Umbilical cord (tissue), 2 donors: ENCODE measurements around the gene LY6G5B. TPM values are rescaled to one million over a fixed set of nuclear protein-coding genes. Genes with fewer than 3 reads are reported as not detected.
A peak's percentile ranks its signal among the peaks of the same experiment; 100 is the strongest.

Source experiments
- DNase-seq: peaks from one replicate; pipeline ENCODE4 v3.0.0-alpha.2; 2015; ENCODE audit warnings: low spot score
- total RNA-seq: library from RNA; depleted of rRNA; stranded (reverse); fragments of >200 nt; gene quantifications from one replicate; pipeline ENCODE4 v1.2.3, GENCODE V29; 2014; ENCODE audit warnings: low replicate concordance; ENCODE audit not compliant: insufficient read depth

LY6G5B gene
- total RNA-seq, 1 donor from 2014 or later = 1.2 TPM

DNA sequence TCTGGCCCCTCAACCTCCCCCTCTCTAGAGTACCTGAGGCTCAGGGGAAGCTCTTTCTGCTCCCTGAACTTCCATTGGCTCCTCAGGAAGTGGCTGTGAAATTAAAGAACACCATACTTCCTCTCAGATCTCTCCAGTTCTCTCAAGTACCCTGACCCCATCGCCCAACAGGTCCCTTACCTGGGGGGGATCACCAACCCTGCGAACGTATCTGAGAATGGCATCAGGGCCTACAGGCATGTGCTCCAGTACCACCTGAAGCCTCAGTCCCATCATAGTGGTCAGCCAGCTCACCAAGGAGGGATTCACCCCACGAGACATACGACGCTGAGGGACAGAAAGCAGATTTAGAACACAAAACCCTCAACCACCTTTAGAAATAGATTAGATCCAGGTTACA lies 29.2 kb upstream of the LY6G5B start:
- no peak for DNase-seq

DNA sequence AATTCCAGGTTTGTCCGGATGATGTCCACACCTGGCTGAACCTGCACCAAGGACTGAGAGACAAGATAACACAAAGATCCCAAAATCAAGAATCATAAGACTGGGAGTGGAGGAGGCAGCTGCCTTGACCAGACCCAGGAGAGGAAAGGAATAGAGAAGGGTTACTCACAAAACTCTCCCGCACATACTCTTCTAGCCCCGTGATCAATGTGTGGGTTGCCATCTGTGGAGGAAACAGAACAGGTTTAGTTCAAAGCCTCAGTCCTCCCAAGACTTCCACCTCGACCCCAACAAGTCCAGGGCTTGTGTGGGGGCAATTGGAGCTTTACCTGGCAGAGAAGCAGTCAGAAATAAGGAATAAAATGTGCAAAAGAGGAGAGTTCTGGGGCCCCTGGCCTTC lies 28.4 kb upstream of the LY6G5B start:
- no peak for DNase-seq

DNA sequence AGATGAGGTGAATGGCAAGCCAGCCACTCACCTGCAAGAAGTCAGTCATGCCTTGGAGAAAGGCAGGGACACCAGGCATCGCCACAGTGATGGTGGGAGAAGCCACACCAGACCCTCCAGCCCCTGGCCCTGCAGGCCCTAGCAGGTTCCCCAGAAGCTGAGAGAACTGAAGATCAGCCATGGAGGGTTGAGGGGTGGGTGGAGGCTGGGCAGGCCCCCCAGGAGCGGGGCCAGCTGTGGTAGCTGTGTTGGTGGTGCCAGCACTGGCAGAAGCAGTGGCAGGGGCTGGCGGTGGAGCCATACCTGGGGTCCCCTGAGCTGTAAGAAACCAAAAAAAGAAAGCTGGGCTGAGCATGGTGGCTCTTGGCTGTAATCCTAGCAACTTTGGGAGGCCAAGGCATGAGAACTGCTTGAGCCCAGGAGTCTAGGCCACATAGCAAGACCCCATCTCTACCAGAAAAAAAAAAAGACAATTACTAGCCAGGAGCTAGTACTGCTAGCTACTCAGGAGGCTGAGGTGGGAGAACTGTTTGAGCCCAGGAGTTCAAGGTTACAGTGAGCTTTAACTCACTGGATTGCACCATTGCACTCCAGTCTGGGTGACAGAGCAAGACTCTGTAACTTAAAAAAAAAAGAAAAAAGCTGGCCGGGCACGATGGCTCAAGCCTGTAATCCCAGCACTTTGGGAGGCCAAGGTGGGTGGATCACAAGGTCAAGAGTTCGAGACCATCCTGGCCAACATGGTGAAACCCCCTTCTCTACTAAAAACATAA lies 26.8 kb upstream of the LY6G5B start:
- DNase-seq = no peak

DNA sequence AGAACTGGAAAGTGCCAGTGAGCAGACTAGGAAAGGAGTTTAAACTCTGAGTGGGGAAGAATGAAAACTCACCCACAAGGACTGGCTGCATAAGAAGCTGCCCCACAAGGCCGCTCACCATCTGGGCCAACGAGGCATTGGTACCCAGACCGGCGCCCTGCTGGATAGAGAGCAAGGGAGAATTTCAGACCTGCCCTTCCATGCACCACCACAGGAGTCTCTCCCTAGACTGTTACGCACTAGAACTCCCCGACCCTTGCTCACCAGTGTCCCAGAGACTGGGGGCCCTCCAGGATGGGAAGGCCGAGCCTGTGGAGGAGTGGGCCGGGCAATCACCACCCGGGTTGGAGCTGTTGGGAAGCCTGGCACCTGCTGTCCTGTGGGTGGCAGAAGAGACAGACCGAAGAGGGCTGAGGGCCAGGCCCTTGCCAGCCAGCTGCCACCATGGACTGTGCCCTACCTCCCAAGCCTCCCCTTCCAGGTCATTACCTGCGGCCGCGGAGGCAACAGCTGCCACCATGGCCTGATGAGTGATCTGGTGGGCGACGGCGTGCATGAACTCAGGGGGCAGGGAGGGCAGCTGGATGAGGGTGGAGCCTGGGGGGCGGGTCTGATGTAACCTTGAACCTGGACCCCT lies 25.8 kb upstream of the LY6G5B start:
- DNase-seq = no peak

DNA sequence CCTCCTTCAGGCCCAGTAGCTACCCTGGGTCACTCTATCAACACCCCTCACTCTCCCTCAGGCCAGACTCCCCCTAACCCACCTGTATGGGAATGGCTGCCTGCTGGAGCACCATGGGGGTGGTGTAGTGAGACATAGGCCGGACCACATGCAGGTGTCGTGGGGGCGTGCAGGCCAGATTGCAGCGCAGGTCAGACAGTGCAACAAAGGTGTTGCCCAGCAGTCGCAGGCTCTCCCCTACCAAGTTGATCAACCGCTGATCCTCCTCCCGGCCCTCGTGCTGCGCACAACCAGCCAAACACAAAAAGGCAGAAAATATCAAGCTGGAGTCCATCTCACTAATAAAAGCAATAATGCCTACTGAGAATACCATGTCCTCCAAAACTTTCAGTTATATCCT lies 24.5 kb upstream of the LY6G5B start:
- no peak for DNase-seq

DNA sequence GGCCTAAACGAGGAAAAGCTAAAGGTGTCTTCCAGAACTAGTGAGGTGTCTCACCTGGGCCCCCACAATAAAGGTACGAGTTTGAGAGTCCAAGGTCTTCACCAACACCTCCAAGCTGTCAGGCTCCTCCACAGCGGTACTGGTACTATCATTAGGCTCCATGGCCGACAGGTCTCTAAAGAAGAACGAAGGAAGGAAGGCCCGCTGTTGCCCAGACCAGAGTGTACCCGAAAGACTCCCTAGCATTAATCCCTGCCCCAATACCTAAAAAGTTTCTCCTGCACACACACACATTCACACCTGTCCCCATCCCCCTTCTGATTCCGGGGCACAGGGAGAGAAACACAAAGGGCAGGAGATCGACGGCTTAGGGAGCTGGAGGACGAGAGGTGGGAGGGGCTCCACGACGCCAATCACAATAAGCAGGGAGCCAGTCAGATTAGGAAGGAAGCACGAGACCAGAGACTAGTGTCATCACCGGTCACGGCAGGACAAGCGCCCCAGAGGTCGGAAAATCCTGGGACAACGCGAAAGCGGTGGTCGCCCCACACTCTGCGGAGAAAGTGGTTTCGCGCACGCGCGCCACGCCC lies 18.1 kb upstream of the LY6G5B start:
- peak; percentile 73 for DNase-seq

DNA sequence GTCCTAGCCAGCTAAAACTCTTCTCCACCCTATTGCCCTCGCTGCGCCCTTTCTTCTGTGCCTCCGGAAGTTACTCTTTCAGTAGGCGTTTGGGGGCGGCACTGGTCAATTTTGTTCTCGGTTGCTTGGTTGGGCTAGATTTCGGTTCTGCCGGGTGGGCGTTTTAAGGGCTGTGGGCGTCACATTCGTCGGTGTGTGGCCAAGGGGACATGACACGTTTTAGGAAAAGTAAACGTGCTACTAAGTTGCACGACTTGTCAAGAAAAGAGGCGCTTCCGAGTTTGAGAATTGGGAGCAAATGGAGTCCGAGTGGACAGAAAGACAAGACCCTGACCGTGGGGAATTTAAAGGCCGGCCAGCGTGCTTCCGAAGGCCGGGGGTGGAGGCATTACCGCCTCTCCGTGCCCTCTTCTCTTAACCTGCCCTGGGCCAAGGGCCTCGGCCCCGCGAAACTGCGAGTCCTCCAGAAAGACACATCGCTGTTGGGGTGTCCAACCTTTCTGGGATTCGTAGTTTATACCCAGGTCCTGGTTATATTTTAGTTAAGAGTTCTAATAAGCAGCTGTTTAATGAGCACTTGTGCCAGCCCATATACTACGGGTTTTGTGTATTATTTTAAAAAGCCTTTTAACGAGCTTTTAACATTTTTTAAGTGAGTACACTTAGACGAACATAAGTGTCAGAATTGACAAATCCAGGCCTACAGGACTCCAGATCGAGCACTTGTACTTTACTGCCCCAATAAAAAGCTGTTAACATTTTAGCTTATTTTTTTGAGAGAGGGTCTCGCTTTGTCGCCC lies 16.7 kb upstream of the LY6G5B start:
- DNase-seq = no peak

- no peak for DNase-seq
Measured at GRCh38 chr6:31654574-31655348, 15.0 kb upstream of the LY6G5B start.

- DNase-seq = no peak
Measured at GRCh38 chr6:31655349-31656237, 14.2 kb upstream of the LY6G5B start, which contains the start of gene APOM. TSS of gene APOM (plus strand) at chr6:31655894. CDS start at chr6:31655967, 73 bp downstream.

DNA sequence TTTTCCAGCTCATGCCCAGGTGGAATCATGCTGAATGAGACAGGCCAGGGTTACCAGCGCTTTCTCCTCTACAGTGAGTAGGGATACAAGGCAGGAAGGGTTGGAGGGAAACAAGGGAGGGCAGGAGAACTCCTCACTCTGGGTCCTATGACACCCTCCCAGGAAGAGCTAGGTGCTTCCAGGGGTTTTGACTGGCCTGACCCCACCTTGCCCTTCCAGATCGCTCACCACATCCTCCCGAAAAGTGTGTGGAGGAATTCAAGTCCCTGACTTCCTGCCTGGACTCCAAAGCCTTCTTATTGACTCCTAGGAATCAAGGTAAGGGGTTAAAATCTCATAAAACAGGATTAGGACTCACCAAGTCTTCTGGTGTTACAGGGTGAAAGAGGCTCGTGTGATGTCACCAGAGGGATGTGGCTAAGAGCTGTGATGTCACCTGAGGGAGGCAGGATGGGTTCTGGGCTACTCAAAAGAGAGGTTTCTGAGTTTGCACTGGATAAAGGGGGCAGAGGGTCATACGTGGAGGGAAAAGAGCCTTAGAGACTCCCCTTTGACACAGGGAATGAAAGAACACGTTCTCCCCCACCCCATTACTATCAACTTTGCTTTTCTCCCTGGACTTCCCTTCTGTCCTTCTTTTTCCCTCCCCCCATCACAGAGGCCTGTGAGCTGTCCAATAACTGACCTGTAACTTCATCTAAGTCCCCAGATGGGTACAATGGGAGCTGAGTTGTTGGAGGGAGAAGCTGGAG lies 12.2 kb upstream of the LY6G5B start:
- DNase-seq = no peak

DNA sequence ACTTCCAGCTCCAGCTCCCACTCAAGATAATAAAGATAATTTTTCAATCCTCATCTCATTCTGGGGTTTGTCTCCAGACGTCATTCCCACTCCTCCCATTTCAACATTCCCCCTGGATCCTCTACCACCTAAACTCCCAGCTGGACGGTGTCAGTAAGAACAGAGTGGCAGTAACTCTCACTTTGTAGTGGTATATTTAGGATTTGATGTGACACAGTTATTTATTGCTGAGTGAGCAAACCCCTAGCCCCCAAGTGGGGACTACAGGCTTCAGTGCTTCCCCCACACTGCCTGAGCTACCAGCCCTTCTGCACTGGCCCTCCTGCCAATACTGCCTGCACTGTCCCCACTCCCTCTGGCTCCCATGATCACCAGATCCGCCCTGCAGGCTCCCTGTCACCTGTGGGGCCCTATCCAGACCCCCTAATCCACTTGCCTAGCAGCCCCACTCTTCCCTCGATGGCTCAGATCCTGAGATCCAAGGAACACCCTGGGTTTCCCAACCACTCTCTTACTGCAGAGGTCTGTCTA lies 11.6 kb upstream of the LY6G5B start:
- no peak for DNase-seq

GRCh38 chr6:31658983-31659648 lies 10.7 kb upstream of the LY6G5B start:
- DNase-seq = no peak

DNA sequence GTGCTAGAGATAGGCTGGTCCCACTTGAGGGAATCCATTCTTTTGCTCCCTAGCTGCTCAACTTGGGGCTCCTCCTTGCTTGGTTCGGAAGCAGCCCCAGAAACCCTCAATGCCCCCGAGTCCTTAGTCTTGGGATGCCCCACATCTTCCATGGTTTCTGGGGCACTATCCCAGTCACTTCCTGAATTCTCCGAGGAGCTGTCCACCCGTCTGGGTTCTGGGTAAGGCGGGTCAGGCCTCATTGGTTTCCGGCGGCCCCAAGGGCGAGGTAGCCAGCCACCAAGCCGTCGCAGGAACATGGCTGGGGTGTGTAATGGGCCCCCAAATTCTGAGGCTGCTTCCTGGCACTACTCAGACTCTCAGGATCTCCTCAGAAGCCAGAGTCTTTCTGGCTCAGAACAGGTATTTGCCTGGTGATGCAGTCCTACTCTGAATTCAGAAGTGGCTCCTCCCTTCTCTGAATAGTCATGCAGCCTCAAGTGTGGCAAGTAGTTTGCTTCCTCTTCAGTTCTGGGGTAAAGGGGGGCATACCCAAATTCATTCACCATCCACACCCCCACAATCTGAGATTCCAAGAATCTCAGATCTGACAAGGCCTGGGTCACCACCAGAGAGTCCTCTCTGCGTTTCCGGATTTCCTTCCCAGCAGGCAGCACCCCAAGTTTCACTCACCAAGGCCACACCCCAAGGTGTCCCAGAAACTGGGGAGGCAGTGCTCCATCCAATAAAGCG lies 10.0 kb upstream of the LY6G5B start:
- DNase-seq = peak; percentile 35

- DNase-seq = peak; percentile 91
Measured at GRCh38 chr6:31660381-31661261, 9.2 kb upstream of the LY6G5B start, which contains the start of gene C6orf47. TSS of gene C6orf47 (minus strand) at chr6:31660778. CDS start at chr6:31659947, 831 bp downstream.

- DNase-seq = no peak
Measured at GRCh38 chr6:31661262-31662123, 8.3 kb upstream of the LY6G5B start.
